ENCODE data around the gene SYT7. TPM values are rescaled to one million over a fixed set of nuclear protein-coding genes. Genes with fewer than 3 reads are reported as not detected.

The SYT7 gene
- total RNA-seq, 2 donors from 2014 or later, result 2.0 to 3.4 TPM

GRCh38 chr11:61474013-61474643 lies 106.7 kb downstream of the SYT7 start:
- no peaks in the 10 kb centered on the region for H3K4me1 Mint-ChIP-seq
- WGBS, 2 experiments (ENCODE audit: insufficient coverage in 1 of 2, insufficient read length in 1 of 2), result 93 to 98% methylated on average over 4 to 6 of the region's 6 CpGs

GRCh38 chr11:61473370-61474012 lies 107.4 kb downstream of the SYT7 start:
- 86 to 96% methylated on average over 1 to 3 of the region's 3 CpGs for WGBS, 2 experiments (ENCODE audit: insufficient coverage in 1 of 2, insufficient read length in 1 of 2)
- no peaks in the 10 kb centered on the region for H3K9me3 Mint-ChIP-seq

More at GRCh38 chr11:61474013-61474643, 106.7 kb downstream of the SYT7 start:
- H3K9me3 Mint-ChIP-seq, result no peaks in the 10 kb centered on the region
- H3K27ac Mint-ChIP-seq, result no peak overlapping the region
- H3K36me3 Mint-ChIP-seq (ENCODE audit: low read depth), result peaks cover 23% of the 10 kb centered on the region
- Histone ChIP-seq H3K27me3 (ENCODE audit: control insufficient read depth, insufficient read depth, low read length, poor library complexity, severe bottlenecking) (no peaks in the 10 kb centered on the region), H3K9ac (ENCODE audit: extremely low read depth, low read length, poor library complexity, severe bottlenecking) (no peak overlapping the region), H3K4me3 (ENCODE audit: low read length) (no peak overlapping the region), H3K27ac (ENCODE audit: low read depth, low read length) (no peak overlapping the region), H3K36me3 (ENCODE audit: control insufficient read depth, insufficient read depth, low read length) (peaks cover 13% of the 10 kb centered on the region), H3K4me1 (ENCODE audit: control insufficient read depth, insufficient read depth, low read length) (peaks cover 3% of the 10 kb centered on the region), H3K9me3 (ENCODE audit: control insufficient read depth, low read length) (no peaks in the 10 kb centered on the region)
- no peak for DNase-seq
- H3K4me3 Mint-ChIP-seq, result no peak overlapping the region
- TF ChIP-seq CTCF (conservative IDR thresholded peaks at IDR 0.05), result no peak
- H3K27me3 Mint-ChIP-seq (ENCODE audit: insufficient read depth), result peaks cover 3% of the 10 kb centered on the region

GRCh38 chr11:61472868-61473267 lies 108.0 kb downstream of the SYT7 start:
- no peak for TF ChIP-seq CTCF (conservative IDR thresholded peaks at IDR 0.05)
- no peak for DNase-seq
- H3K4me1 Mint-ChIP-seq, result no peaks in the 10 kb centered on the region
- Histone ChIP-seq H3K36me3 (ENCODE audit: control insufficient read depth, insufficient read depth, low read length) (peaks cover 13% of the 10 kb centered on the region), H3K27me3 (ENCODE audit: control insufficient read depth, insufficient read depth, low read length, poor library complexity, severe bottlenecking) (no peaks in the 10 kb centered on the region), H3K9me3 (ENCODE audit: control insufficient read depth, low read length) (no peaks in the 10 kb centered on the region), H3K4me3 (ENCODE audit: low read length) (no peak overlapping the region), H3K9ac (ENCODE audit: extremely low read depth, low read length, poor library complexity, severe bottlenecking) (no peak overlapping the region), H3K4me1 (ENCODE audit: control insufficient read depth, insufficient read depth, low read length) (peaks cover 1% of the 10 kb centered on the region), H3K27ac (ENCODE audit: low read depth, low read length) (no peak overlapping the region)
- no peaks in the 10 kb centered on the region for H3K9me3 Mint-ChIP-seq
- H3K36me3 Mint-ChIP-seq (ENCODE audit: low read depth), result peaks cover 25% of the 10 kb centered on the region
- H3K4me3 Mint-ChIP-seq, result no peak overlapping the region
- no peak overlapping the region for H3K27ac Mint-ChIP-seq
- 78 to 95% methylated on average over 4 to 5 of the region's 5 CpGs for WGBS, 2 experiments (ENCODE audit: insufficient coverage in 1 of 2, insufficient read length in 1 of 2)
- no peaks in the 10 kb centered on the region for H3K27me3 Mint-ChIP-seq (ENCODE audit: insufficient read depth)

More at GRCh38 chr11:61473370-61474012, 107.4 kb downstream of the SYT7 start:
- no peak overlapping the region for H3K27ac ChIP-seq (ENCODE audit: low read depth, low read length)
- H3K27me3 Mint-ChIP-seq (ENCODE audit: insufficient read depth), result peaks cover 3% of the 10 kb centered on the region
- peaks cover 3% of the 10 kb centered on the region for H3K4me1 ChIP-seq (ENCODE audit: control insufficient read depth, insufficient read depth, low read length)
- no peak for DNase-seq
- no peaks in the 10 kb centered on the region for H3K9me3 ChIP-seq (ENCODE audit: control insufficient read depth, low read length)
- H3K4me1 Mint-ChIP-seq, result no peaks in the 10 kb centered on the region
- H3K27me3 ChIP-seq (ENCODE audit: control insufficient read depth, insufficient read depth, low read length, poor library complexity, severe bottlenecking), result no peaks in the 10 kb centered on the region
- no peak for TF ChIP-seq CTCF (conservative IDR thresholded peaks at IDR 0.05)
- H3K4me3 ChIP-seq (ENCODE audit: low read length), result no peak overlapping the region
- peaks cover 13% of the 10 kb centered on the region for H3K36me3 ChIP-seq (ENCODE audit: control insufficient read depth, insufficient read depth, low read length)
- H3K36me3 Mint-ChIP-seq (ENCODE audit: low read depth), result peaks cover 25% of the 10 kb centered on the region
- no peak overlapping the region for H3K9ac ChIP-seq (ENCODE audit: extremely low read depth, low read length, poor library complexity, severe bottlenecking)
- H3K4me3 Mint-ChIP-seq, result no peak overlapping the region
- H3K27ac Mint-ChIP-seq, result no peak overlapping the region

All from endodermal cell (in vitro differentiated cells).